ENCODE data around the gene PC. TPM values are rescaled to one million over a fixed set of nuclear protein-coding genes. Genes with fewer than 3 reads are reported as not detected.

PC gene
- total RNA-seq, 1 donor from 2014 or later = 5.0 TPM

- Mint-ChIP-seq H3K9me3 (no peaks in the 10 kb centered on the region), H3K36me3 (ENCODE audit: low read depth) (peaks cover 32% of the 10 kb centered on the region), H3K4me3 (no peak overlapping the region), H3K27ac (no peak overlapping the region), H3K4me1 (peaks cover 3% of the 10 kb centered on the region), H3K27me3 (no peaks in the 10 kb centered on the region)
- intact Hi-C loops (cut with micrococcal nuclease) = no loop called here
- DNase-seq (no peak), ATAC-seq (ENCODE audit: low read depth) (no peak)
- POLR2A ChIA-PET = interaction anchor here (0.6 kb wide), 1 partner anchor 71 kb away, joined by 5 read pairs; no protein-coding TSS in a partner anchor
- CTCF ChIA-PET = interaction anchor here (1.0 kb wide), 1 partner anchor 122 kb away, joined by 3 read pairs; no protein-coding TSS in a partner anchor
- TF ChIP-seq CTCF (IDR thresholded peaks at IDR 0.05) = no peak
Observed at GRCh38 chr11:66818231-66818955, 139.8 kb downstream of the PC start.

- ATAC-seq (ENCODE audit: low read depth) (no peak), DNase-seq (no peak)
- Mint-ChIP-seq H3K4me3 (no peak overlapping the region), H3K27me3 (no peaks in the 10 kb centered on the region), H3K27ac (no peak overlapping the region), H3K9me3 (no peaks in the 10 kb centered on the region), H3K4me1 (peaks cover 3% of the 10 kb centered on the region), H3K36me3 (ENCODE audit: low read depth) (peaks cover 41% of the 10 kb centered on the region)
- intact Hi-C loops (cut with micrococcal nuclease) = no loop called here
- ChIA-PET CTCF (no interaction called here), POLR2A (no interaction called here)
- no peak for TF ChIP-seq CTCF (IDR thresholded peaks at IDR 0.05)
Observed at GRCh38 chr11:66815646-66816045, 142.5 kb downstream of the PC start.

DNA sequence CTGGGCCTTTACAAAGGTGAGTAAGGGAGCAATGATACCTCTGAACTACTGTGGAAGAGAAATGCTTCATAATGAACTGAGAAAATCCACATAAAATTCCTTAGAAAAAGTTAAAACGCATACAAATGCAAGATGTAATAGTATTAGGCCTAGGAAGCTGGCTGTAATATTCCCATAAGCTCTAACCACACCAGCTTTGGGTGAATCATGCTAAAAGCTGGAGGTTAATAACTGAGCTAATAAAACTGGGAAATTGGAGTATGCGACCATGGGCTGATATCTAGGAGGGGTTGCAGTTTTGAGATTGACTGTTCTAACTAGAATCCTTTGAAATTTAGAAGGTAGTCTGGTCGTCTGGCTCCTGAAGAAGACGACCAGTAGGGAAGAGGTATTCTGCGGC lies 143.5 kb downstream of the PC start:
- TF ChIP-seq CTCF (IDR thresholded peaks at IDR 0.05) = no peak
- peaks cover 3% of the 10 kb centered on the region for H3K4me1 Mint-ChIP-seq
- H3K9me3 Mint-ChIP-seq = no peaks in the 10 kb centered on the region
- ChIA-PET CTCF (no interaction called here), POLR2A (no interaction called here)
- no peak for DNase-seq
- ATAC-seq (ENCODE audit: low read depth) = no peak
- intact Hi-C loops (cut with micrococcal nuclease) = loop anchor here (5.0 kb wide), 1 partner anchor 47 kb away; no protein-coding TSS in a partner anchor
- peaks cover 46% of the 10 kb centered on the region for H3K36me3 Mint-ChIP-seq (ENCODE audit: low read depth)
- no peak overlapping the region for H3K4me3 Mint-ChIP-seq
- H3K27me3 Mint-ChIP-seq = no peaks in the 10 kb centered on the region
- H3K27ac Mint-ChIP-seq = no peak overlapping the region

GRCh38 chr11:66810576-66811185 lies 147.5 kb downstream of the PC start:
- no peak for TF ChIP-seq CTCF (IDR thresholded peaks at IDR 0.05)
- POLR2A ChIA-PET = interaction anchor here (0.7 kb wide), 2 partner anchors 10 to 141 kb away, joined by 3 read pairs; no protein-coding TSS in a partner anchor
- peaks cover 52% of the 10 kb centered on the region for H3K36me3 Mint-ChIP-seq (ENCODE audit: low read depth)
- H3K27ac Mint-ChIP-seq = no peak overlapping the region
- intact Hi-C loops (cut with micrococcal nuclease) = loop anchor here (5.0 kb wide), 1 partner anchor 43 kb away; no protein-coding TSS in a partner anchor
- H3K4me1 Mint-ChIP-seq = peaks cover 15% of the 10 kb centered on the region
- H3K4me3 Mint-ChIP-seq = no peak overlapping the region
- CTCF ChIA-PET = no interaction called here
- no peaks in the 10 kb centered on the region for H3K9me3 Mint-ChIP-seq
- DNase-seq = no peak
- no peak for ATAC-seq (ENCODE audit: low read depth)
- H3K27me3 Mint-ChIP-seq = no peaks in the 10 kb centered on the region

DNA sequence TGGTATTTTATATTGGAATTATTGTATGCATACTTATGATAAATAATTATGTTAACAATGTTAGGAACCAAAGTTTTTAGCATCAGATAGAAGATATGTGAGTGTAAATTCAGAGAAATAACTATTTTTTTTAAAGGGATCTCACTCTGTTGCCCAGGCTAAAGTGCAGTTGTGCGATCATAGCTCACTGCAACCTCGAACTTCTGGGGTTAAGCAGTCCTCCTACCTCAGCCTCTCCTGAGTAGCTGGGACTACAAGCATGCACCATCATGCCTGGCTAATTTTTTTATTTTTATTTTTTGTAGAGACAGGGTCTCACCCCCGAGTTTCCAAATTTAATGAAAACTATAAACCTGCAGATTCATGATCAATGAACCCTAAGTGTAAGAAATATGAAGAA lies 148.6 kb downstream of the PC start:
- Mint-ChIP-seq H3K4me1 (peaks cover 13% of the 10 kb centered on the region), H3K27ac (no peak overlapping the region), H3K36me3 (ENCODE audit: low read depth) (peaks cover 50% of the 10 kb centered on the region), H3K27me3 (no peaks in the 10 kb centered on the region), H3K9me3 (no peaks in the 10 kb centered on the region), H3K4me3 (no peak overlapping the region)
- POLR2A ChIA-PET = no interaction called here
- intact Hi-C loops (cut with micrococcal nuclease) = no loop called here
- no peak for DNase-seq
- no peak for TF ChIP-seq CTCF (IDR thresholded peaks at IDR 0.05)
- ATAC-seq (ENCODE audit: low read depth) = no peak
- CTCF ChIA-PET = no interaction called here

All from activated B cell treated with CpG ODN at 0.5 μM for 24 hours (primary cell).